AG04449 (cell line): ENCODE results near the gene ALDH1L2.

Source experiments
- CTCF ChIA-PET: fragments of 350-600 bp; formaldehyde crosslinking; extraction: SDS; loops from one replicate; lab custom pipeline; 2021; ENCODE audit warnings: antibody characterized with exemption; lab: Yijun Ruan, JAX
- POLR2A ChIA-PET: fragments of 400-600, 350-600 bp; formaldehyde crosslinking; extraction: SDS; loops from one replicate; lab custom pipeline; 2020; ENCODE audit warnings: antibody characterized with exemption, inconsistent platforms; lab: Yijun Ruan, JAX
- DNase-seq: peaks from one replicate; pipeline ENCODE4 v3.0.0-alpha.2; 2010; ENCODE audit warnings: low read depth, low spot score
- H3K4me3 ChIP-seq: 2 replicates; pipeline ENCODE4 v1.5.1; 2011; ENCODE audit warnings: low read depth, mild to moderate bottlenecking, control low read depth, low read length
- TF ChIP-seq, protein P1 (sequence below): IDR thresholded peaks from one replicate; pipeline ENCODE4 v1.5.1; 2011; ENCODE audit warnings: mild to moderate bottlenecking, moderate library complexity, low read length, control low read depth, inconsistent platforms; ENCODE audit not compliant: insufficient read depth; ENCODE audit errors: missing control alignments

The ALDH1L2 gene

DNA sequence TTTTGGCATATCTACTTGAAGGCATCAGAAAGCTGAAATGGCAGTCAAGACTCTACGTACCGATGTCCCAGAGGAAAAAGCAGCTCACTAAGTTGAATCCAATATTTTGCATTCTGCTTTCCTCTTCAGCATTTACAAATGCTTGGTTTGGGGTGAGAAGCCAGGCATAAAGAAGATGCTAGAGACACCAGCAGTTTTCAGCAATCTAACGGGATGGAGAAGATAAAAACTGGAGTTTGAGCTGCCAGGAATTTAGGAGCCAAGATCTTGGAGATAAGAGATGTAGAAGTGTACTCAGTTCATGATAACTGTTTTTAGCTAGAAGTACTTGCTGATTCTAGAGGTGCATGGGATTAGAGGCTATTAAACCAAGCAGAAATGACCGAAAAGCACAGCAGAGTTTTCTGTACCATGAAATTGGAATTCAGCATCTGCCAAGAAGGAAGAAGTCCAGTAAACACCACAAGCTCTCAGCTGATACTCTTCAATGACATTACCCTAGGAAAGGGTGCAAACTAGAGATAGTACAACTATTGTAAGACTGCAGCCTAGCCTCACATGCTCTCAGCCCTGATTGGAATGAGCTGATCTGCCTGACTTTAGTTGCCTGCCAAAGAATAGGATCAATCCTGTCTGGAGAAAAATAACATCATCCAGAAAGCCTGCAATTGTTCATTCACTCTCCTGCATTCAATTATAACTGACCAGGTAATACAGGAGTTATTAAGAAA lies 7.4 kb upstream of the ALDH1L2 start:
- H3K4me3 ChIP-seq, result no peak overlapping the region
- CTCF ChIA-PET, result interaction anchor here (1.0 to 1.7 kb wide), 4 partner anchors 8 to 710 kb away, joined by 3 to 5 read pairs (median 4); partner anchors contain the start of gene ALDH1L2
- POLR2A ChIA-PET, result interaction anchor here (1.0 kb wide), 1 partner anchor 16 kb away, joined by 4 read pairs; the partner anchor contains the start of gene WASHC4
- TF ChIP-seq, protein P1, sequence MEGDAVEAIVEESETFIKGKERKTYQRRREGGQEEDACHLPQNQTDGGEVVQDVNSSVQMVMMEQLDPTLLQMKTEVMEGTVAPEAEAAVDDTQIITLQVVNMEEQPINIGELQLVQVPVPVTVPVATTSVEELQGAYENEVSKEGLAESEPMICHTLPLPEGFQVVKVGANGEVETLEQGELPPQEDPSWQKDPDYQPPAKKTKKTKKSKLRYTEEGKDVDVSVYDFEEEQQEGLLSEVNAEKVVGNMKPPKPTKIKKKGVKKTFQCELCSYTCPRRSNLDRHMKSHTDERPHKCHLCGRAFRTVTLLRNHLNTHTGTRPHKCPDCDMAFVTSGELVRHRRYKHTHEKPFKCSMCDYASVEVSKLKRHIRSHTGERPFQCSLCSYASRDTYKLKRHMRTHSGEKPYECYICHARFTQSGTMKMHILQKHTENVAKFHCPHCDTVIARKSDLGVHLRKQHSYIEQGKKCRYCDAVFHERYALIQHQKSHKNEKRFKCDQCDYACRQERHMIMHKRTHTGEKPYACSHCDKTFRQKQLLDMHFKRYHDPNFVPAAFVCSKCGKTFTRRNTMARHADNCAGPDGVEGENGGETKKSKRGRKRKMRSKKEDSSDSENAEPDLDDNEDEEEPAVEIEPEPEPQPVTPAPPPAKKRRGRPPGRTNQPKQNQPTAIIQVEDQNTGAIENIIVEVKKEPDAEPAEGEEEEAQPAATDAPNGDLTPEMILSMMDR, result no peak
- no peak for DNase-seq

DNA sequence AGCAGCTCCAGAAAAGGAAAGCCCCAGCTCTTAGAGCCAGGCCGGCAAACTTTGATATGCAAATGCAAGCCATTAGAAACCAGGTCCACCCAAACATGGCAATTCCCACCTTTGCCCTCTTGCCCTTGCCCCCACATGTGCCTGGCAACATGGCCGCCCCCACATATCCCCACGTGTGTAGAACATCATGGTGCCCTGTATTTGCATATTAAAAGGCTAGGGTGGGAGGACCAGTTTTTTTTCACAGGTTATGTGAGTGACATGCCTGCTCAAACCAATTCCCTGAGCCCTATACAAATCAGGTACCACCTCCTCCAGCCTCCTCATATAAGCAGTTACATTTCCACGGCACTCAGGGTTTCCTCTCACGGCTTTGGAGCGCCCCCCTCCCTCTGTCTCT lies 6.1 kb upstream of the ALDH1L2 start:
- ChIA-PET POLR2A (no interaction called here), CTCF (no interaction called here)
- TF ChIP-seq, protein P1, result no peak
- DNase-seq, result no peak
- no peak overlapping the region for H3K4me3 ChIP-seq

DNA sequence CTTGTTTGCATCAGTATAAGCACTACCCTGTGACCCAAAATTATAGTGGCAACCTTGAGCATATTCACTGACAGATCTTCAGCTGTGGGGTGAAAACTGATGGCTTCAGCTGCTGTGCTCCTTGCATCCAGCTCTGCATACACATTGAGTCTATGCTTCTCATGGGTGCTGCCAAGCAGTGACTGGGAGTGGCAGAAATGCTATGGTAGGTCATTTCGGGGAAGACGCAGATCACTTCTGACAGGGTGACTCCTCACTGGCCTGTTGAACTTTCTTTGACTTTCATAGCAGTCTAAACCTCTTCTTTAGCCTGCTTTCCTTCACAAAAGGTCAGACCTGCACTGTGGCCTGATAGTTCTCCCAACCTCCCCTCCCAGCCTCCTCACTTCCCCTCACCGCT lies 5.6 kb upstream of the ALDH1L2 start:
- TF ChIP-seq, protein P1, result no peak
- ChIA-PET POLR2A (no interaction called here), CTCF (no interaction called here)
- no peak for DNase-seq
- H3K4me3 ChIP-seq, result no peak overlapping the region

DNA sequence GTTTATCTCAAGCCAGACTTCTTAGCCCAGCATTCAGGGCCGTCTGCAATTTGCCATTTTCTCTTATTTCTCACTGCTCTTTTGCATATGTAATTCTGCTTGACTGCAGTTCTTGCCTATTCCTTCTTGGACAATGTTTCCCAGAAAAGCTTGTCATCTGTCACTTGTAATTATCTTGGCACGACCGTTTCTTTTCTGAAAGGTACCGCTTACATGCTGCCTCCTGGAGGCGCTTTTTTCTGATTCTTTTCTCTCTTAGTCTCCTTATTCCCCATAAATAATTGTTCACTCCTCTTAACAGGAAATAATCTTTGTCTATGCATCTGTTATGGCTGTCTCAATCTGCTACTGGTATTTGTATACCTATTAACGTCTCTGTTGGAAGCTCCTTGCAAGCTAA lies 1.2 kb upstream of the ALDH1L2 start:
- ChIA-PET POLR2A (no interaction called here), CTCF (interaction anchor here (0.7 to 1.9 kb wide), 2 partner anchors 11 to 29 kb away, joined by 3 to 7 read pairs; no protein-coding TSS in a partner anchor)
- no peak overlapping the region for H3K4me3 ChIP-seq
- TF ChIP-seq, protein P1, result no peak
- no peak for DNase-seq

DNA sequence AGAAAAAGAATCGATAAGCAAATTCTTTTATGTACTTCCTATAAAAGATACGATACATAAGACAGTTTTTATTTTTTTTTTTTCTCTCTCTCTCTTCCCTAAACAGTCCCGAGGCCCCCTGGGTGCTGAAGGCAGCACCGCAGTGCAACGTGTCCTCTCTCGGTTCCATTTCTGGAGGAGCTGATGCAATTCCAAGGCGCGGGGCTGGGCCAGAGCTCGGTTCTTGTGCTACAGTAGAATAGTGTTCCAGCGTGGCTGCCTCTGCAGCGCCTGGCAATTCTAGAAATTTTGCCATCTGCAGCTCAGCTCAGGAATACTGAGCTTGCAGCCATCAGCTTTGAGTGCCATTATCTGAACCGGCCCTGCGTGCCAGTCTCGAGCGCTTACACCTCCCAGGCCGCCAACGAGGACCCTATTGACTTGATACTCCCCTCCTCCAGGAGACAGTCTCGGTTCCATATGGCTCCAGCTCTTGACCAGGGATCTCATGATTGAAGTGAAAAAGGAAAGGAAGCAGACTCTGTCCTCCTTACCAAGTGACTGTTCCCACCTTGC lies 630 bp downstream of the ALDH1L2 start:
- POLR2A ChIA-PET, result interaction anchor here (0.9 to 2.1 kb wide), 7 partner anchors 9 to 35 kb away, joined by 3 to 14 read pairs (median 4); partner anchors contain the start of gene WASHC4
- no peak for DNase-seq
- TF ChIP-seq, protein P1, result no peak
- peak overlapping the region; percentile 97 for H3K4me3 ChIP-seq
- CTCF ChIA-PET, result interaction anchor here (0.7 to 2.4 kb wide), 4 partner anchors 9 to 702 kb away, joined by 3 to 9 read pairs (median 4); no protein-coding TSS in a partner anchor

DNA sequence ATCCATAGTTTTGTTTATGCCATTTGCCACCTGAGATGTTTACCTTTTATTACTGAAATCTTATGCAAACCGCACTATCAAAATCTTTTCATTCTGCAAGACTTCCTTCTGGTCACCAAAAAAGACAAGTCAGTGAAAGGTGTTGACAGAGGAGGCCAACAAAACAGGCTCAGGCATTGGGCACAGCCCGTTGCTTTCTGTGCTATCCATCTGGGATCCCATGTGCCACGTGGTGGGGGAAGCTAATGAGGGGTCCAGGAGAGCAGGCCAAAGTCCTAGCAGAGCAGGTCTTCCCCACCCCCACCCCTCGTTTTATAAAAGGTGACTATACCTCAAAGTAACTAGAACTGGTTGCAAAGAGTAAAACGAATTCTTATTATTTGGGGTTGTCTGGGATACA lies 1.2 kb downstream of the ALDH1L2 start:
- H3K4me3 ChIP-seq, result peak overlapping the region; percentile 97
- CTCF ChIA-PET, result interaction anchor here (0.7 to 2.4 kb wide), 5 partner anchors 10 to 701 kb away, joined by 3 to 9 read pairs (median 3); no protein-coding TSS in a partner anchor
- POLR2A ChIA-PET, result interaction anchor here (0.9 to 2.1 kb wide), 7 partner anchors 8 to 34 kb away, joined by 3 to 14 read pairs (median 4); partner anchors contain the start of gene WASHC4
- TF ChIP-seq, protein P1, result no peak
- no peak for DNase-seq
